GM19438 (cell line): ENCODE results near the gene VAV2.

ENCODE experiments used
- ATAC-seq: cut with Tn5 transposase; IDR thresholded peaks from one replicate; pipeline ENCODE4 v1.9.1; 2021; ENCODE audit warnings: low read depth; ENCODE audit not compliant: unreplicated experiment

The VAV2 gene

GRCh38 chr9:133861692-133862091 is 130.4 kb downstream of the VAV2 start:
- no peak for ATAC-seq

- ATAC-seq, result no peak
Measured at GRCh38 chr9:133861086-133861485, 131.0 kb downstream of the VAV2 start.

GRCh38 chr9:133858771-133859170 is 133.4 kb downstream of the VAV2 start:
- no peak for ATAC-seq

GRCh38 chr9:133857639-133858038 is 134.5 kb downstream of the VAV2 start:
- ATAC-seq, result no peak

GRCh38 chr9:133856798-133857197 is 135.3 kb downstream of the VAV2 start:
- ATAC-seq, result no peak

GRCh38 chr9:133855802-133856521 is 136.2 kb downstream of the VAV2 start:
- ATAC-seq, result no peak

- ATAC-seq, result no peak
Measured at GRCh38 chr9:133855371-133855770, 136.8 kb downstream of the VAV2 start.

- ATAC-seq, result no peak
Measured at GRCh38 chr9:133854765-133855164, 137.4 kb downstream of the VAV2 start.

- no peak for ATAC-seq
Measured at GRCh38 chr9:133854048-133854447, 138.1 kb downstream of the VAV2 start.

- no peak for ATAC-seq
Measured at GRCh38 chr9:133853331-133853730, 138.8 kb downstream of the VAV2 start.

- no peak for ATAC-seq
Measured at GRCh38 chr9:133852431-133852830, 139.7 kb downstream of the VAV2 start.

GRCh38 chr9:133851693-133852092 is 140.4 kb downstream of the VAV2 start:
- no peak for ATAC-seq

- no peak for ATAC-seq
Measured at GRCh38 chr9:133850937-133851336, 141.2 kb downstream of the VAV2 start.

- no peak for ATAC-seq
Measured at GRCh38 chr9:133850161-133850560, 142.0 kb downstream of the VAV2 start.

- no peak for ATAC-seq
Measured at GRCh38 chr9:133849110-133849670, 142.9 kb downstream of the VAV2 start.

- no peak for ATAC-seq
Measured at GRCh38 chr9:133848471-133849109, 143.5 kb downstream of the VAV2 start.

- ATAC-seq, result no peak
Measured at GRCh38 chr9:133846483-133847090, 145.5 kb downstream of the VAV2 start.

- no peak for ATAC-seq
Measured at GRCh38 chr9:133845440-133845839, 146.7 kb downstream of the VAV2 start.

GRCh38 chr9:133844881-133845410 is 147.2 kb downstream of the VAV2 start:
- ATAC-seq, result no peak

GRCh38 chr9:133844398-133844784 is 147.7 kb downstream of the VAV2 start:
- ATAC-seq, result no peak

- ATAC-seq, result no peak
Measured at GRCh38 chr9:133843751-133844397, 148.2 kb downstream of the VAV2 start.
